Bronchial epithelial cell (primary cell): ENCODE measurements around the gene VSIR. TPM values are rescaled to one million over a fixed set of nuclear protein-coding genes. Genes with fewer than 3 reads are reported as not detected.

Experiments used
- DNase-seq: peaks from one replicate; pipeline ENCODE4 v3.0.0-alpha.2; 2010; ENCODE audit warnings: low read depth
- FAIRE-seq: peaks from 2 replicates; lab custom pipeline; 2011; peaks lifted over from hg19 to GRCh38; lab: Jason Lieb, UNC
- H3K27me3 ChIP-seq: 2 replicates; pipeline ENCODE4 v1.5.1; 2011; ENCODE audit warnings: low read length; ENCODE audit not compliant: control insufficient read depth, insufficient read depth
- H3K36me3 ChIP-seq: 2 replicates; pipeline ENCODE4 v1.5.1; 2011; ENCODE audit warnings: low read length; ENCODE audit not compliant: control insufficient read depth, insufficient read depth
- H3K4me3 ChIP-seq: 2 replicates; pipeline ENCODE4 v1.5.1; 2011; ENCODE audit warnings: mild to moderate bottlenecking, low read depth, low read length, control low read depth
- CTCF ChIP-seq: IDR thresholded peaks from 2 replicates; pipeline ENCODE4 v1.5.1; 2011; ENCODE audit warnings: mild to moderate bottlenecking, moderate library complexity, low read length, control low read depth, inconsistent platforms; ENCODE audit not compliant: insufficient read depth, severe bottlenecking
- total RNA-seq: library from RNA; depleted of rRNA; stranded (reverse); fragments of >200 nt; gene quantifications from 2 replicates; pipeline ENCODE4 v1.2.1, GENCODE V29; 2014

Gene VSIR
- total RNA-seq, 1 donor from 2014 or later: 7.9 TPM

- no peak for TF ChIP-seq CTCF
- H3K4me3 ChIP-seq: no peak overlapping the region
- no peak for FAIRE-seq
- no peak for DNase-seq
- no peaks in the 10 kb centered on the region for H3K27me3 ChIP-seq
- peaks cover 37% of the 10 kb centered on the region for H3K36me3 ChIP-seq
Observed at GRCh38 chr10:71814922-71815411, 41.6 kb upstream of the VSIR start.

GRCh38 chr10:71812913-71813590 lies 39.7 kb upstream of the VSIR start:
- DNase-seq (no peak), FAIRE-seq (no peak)
- no peak for TF ChIP-seq CTCF
- Histone ChIP-seq H3K27me3 (no peaks in the 10 kb centered on the region), H3K4me3 (no peak overlapping the region), H3K36me3 (peaks cover 21% of the 10 kb centered on the region)

GRCh38 chr10:71812016-71812912 lies 38.9 kb upstream of the VSIR start:
- FAIRE-seq (no peak), DNase-seq (peak; percentile 26)
- TF ChIP-seq CTCF: peak; percentile 94
- Histone ChIP-seq H3K4me3 (no peak overlapping the region), H3K27me3 (no peaks in the 10 kb centered on the region), H3K36me3 (peaks cover 14% of the 10 kb centered on the region)

GRCh38 chr10:71811351-71811750 lies 38.0 kb upstream of the VSIR start:
- Histone ChIP-seq H3K36me3 (peaks cover 5% of the 10 kb centered on the region), H3K27me3 (no peaks in the 10 kb centered on the region), H3K4me3 (no peak overlapping the region)
- FAIRE-seq: no peak
- no peak for DNase-seq
- no peak for TF ChIP-seq CTCF

GRCh38 chr10:71810048-71810750 lies 36.9 kb upstream of the VSIR start:
- FAIRE-seq (no peak), DNase-seq (no peak)
- no peak overlapping the region for H3K4me3 ChIP-seq
- no peaks in the 10 kb centered on the region for H3K36me3 ChIP-seq
- no peaks in the 10 kb centered on the region for H3K27me3 ChIP-seq
- no peak for TF ChIP-seq CTCF
